A673 (cell line): ENCODE measurements around the gene MBLAC2.

ENCODE experiments used
- EZH2 ChIP-seq: fragments of 200-600 bp; sonication (generic); IDR thresholded peaks from 2 replicates; pipeline ENCODE4 v1.6.1; 2017; ENCODE audit warnings: borderline replicate concordance, low read depth, mild to moderate bottlenecking, mixed read lengths, antibody characterized with exemption, low read length; ENCODE audit not compliant: poor library complexity, severe bottlenecking
- TF ChIP-seq, protein P1 (sequence below): fragments of 300-800, 200-600 bp; sonication (generic); conservative IDR thresholded peaks from 2 replicates; pipeline ENCODE4 v1.5.1; 2017; ENCODE audit warnings: low read depth, mild to moderate bottlenecking, antibody characterized with exemption, low read length, moderate library complexity, mixed read lengths

- TF ChIP-seq, protein P1, sequence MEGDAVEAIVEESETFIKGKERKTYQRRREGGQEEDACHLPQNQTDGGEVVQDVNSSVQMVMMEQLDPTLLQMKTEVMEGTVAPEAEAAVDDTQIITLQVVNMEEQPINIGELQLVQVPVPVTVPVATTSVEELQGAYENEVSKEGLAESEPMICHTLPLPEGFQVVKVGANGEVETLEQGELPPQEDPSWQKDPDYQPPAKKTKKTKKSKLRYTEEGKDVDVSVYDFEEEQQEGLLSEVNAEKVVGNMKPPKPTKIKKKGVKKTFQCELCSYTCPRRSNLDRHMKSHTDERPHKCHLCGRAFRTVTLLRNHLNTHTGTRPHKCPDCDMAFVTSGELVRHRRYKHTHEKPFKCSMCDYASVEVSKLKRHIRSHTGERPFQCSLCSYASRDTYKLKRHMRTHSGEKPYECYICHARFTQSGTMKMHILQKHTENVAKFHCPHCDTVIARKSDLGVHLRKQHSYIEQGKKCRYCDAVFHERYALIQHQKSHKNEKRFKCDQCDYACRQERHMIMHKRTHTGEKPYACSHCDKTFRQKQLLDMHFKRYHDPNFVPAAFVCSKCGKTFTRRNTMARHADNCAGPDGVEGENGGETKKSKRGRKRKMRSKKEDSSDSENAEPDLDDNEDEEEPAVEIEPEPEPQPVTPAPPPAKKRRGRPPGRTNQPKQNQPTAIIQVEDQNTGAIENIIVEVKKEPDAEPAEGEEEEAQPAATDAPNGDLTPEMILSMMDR = no peak
- no peak for TF ChIP-seq EZH2
These were observed 39.9 kb upstream of the MBLAC2 start for GRCh38 chr5:90514520-90514919.
